HepG2 (cell line): ENCODE data around the gene CRIP1. TPM values are rescaled to one million over a fixed set of nuclear protein-coding genes. Genes with fewer than 3 reads are reported as not detected.
A peak's percentile ranks its signal among the peaks of the same experiment; 100 is the strongest.

ENCODE experiments used
- ATF7-NPFF ChIP-seq: sonication (generic); formaldehyde crosslinking; IDR thresholded peaks from 2 replicates; pipeline ENCODE4 v1.8.1; 2023; ENCODE audit warnings: mild to moderate bottlenecking, low read depth, missing genetic modification reagents, moderate library complexity
- CBX2 ChIP-seq, 2 experiments: fragments of 200-600 bp in 1 of 2; sonication (generic); formaldehyde crosslinking in 1 of 2; IDR thresholded peaks; 2 replicates each; pipeline versions ENCODE4 v1.7.0 to v1.8.1; 2018 to 2022; ENCODE audit warnings: low read depth in 2 of 2, low read length in 1 of 2, mild to moderate bottlenecking in 1 of 2, missing genetic modification reagents in 1 of 2
- CHD4 ChIP-seq: fragments of 200-600 bp; sonication (generic); IDR thresholded peaks from 2 replicates; pipeline ENCODE4 v1.7.0; 2017; ENCODE audit warnings: mild to moderate bottlenecking, low read length, borderline replicate concordance
- FOXM1 ChIP-seq: sonication (generic); formaldehyde crosslinking; IDR thresholded peaks from 2 replicates; pipeline ENCODE4 v1.5.0; 2020; ENCODE audit warnings: missing genetic modification reagents
- IRX3 ChIP-seq: sonication (generic); formaldehyde crosslinking; IDR thresholded peaks from 2 replicates; pipeline ENCODE4 v1.8.1; 2023; ENCODE audit warnings: mild to moderate bottlenecking, low read depth, missing genetic modification reagents, borderline replicate concordance
- KDM5A ChIP-seq: fragments of 200-600 bp; sonication (generic); IDR thresholded peaks from 2 replicates; pipeline ENCODE4 v1.7.0; 2018; ENCODE audit warnings: antibody characterized with exemption, mild to moderate bottlenecking, low read length, borderline replicate concordance
- MLXIP ChIP-seq: sonication (generic); formaldehyde crosslinking; IDR thresholded peaks from 2 replicates; pipeline ENCODE4 v1.9.0; 2021; ENCODE audit warnings: missing genetic modification reagents, borderline replicate concordance
- NR0B2 ChIP-seq: sonication (generic); formaldehyde crosslinking; IDR thresholded peaks from 2 replicates; pipeline ENCODE4 v1.4.0; 2020; ENCODE audit warnings: mild to moderate bottlenecking, missing genetic modification reagents
- PCBP1 ChIP-seq: fragments of 200-400 bp; formaldehyde crosslinking; IDR thresholded peaks from 2 replicates; pipeline ENCODE4 v1.6.1; 2017; ENCODE audit warnings: mild to moderate bottlenecking, low read depth, low read length, borderline replicate concordance
- RXRA ChIP-seq: sonication (generic); formaldehyde crosslinking; IDR thresholded peaks from 2 replicates; pipeline ENCODE4 v1.5.1; 2020; ENCODE audit warnings: missing genetic modification reagents
- SIX1 ChIP-seq: sonication (generic); formaldehyde crosslinking; IDR thresholded peaks from 2 replicates; pipeline ENCODE4 v1.4.0; 2020; ENCODE audit warnings: missing genetic modification reagents, borderline replicate concordance
- SOX6 ChIP-seq, 2 experiments: fragments of 450-650 bp in 1 of 2; sonication (generic) in 1 of 2; formaldehyde crosslinking in 1 of 2; IDR thresholded peaks; 2 replicates each; pipeline versions ENCODE4 v1.4.0 to v1.6.1; 2017 to 2020; ENCODE audit warnings: antibody characterized with exemption in 1 of 2, mild to moderate bottlenecking in 1 of 2, missing genetic modification reagents in 1 of 2
- STAT5B ChIP-seq: sonication (generic); formaldehyde crosslinking; IDR thresholded peaks from 2 replicates; pipeline ENCODE4 v1.4.0; 2020; ENCODE audit warnings: missing genetic modification reagents
- TAF1 ChIP-seq: sonication (generic); formaldehyde crosslinking; IDR thresholded peaks from 2 replicates; pipeline ENCODE4 v1.4.0; 2020; ENCODE audit warnings: missing genetic modification reagents
- TCF12 ChIP-seq, 2 experiments: fragments of 450-650 bp in 1 of 2; sonication (generic) in 1 of 2; formaldehyde crosslinking in 1 of 2; IDR thresholded peaks; 2 replicates each; pipeline versions ENCODE4 v1.6.1 to v1.8.0; 2017 to 2022; ENCODE audit warnings: antibody characterized with exemption in 1 of 2, mild to moderate bottlenecking in 1 of 2, missing genetic modification reagents in 1 of 2, moderate library complexity in 1 of 2
- TOPORS ChIP-seq: sonication (generic); formaldehyde crosslinking; IDR thresholded peaks from 2 replicates; pipeline ENCODE4 v1.8.0; 2023; ENCODE audit warnings: mild to moderate bottlenecking, missing genetic modification reagents
- TSC22D2 ChIP-seq: sonication (generic); formaldehyde crosslinking; IDR thresholded peaks from 2 replicates; pipeline ENCODE4 v1.5.1; 2020; ENCODE audit warnings: missing genetic modification reagents, mild to moderate bottlenecking, borderline replicate concordance
- ZBTB1 ChIP-seq: sonication (generic); formaldehyde crosslinking; IDR thresholded peaks from 2 replicates; pipeline ENCODE4 v1.4.0; 2020; ENCODE audit warnings: missing genetic modification reagents, borderline replicate concordance
- ZFX ChIP-seq: sonication (generic); formaldehyde crosslinking; IDR thresholded peaks from 2 replicates; pipeline ENCODE4 v1.4.0; 2020; ENCODE audit warnings: mild to moderate bottlenecking, low read depth, missing genetic modification reagents, moderate library complexity
- ZNF143 ChIP-seq: sonication (generic); formaldehyde crosslinking; IDR thresholded peaks from 2 replicates; pipeline ENCODE4 v1.4.0; 2020; ENCODE audit warnings: missing genetic modification reagents
- ZNF20 ChIP-seq: sonication (generic); formaldehyde crosslinking; IDR thresholded peaks from 2 replicates; pipeline ENCODE4 v1.4.0; 2020; ENCODE audit warnings: mild to moderate bottlenecking, moderate library complexity, missing genetic modification reagents
- ZNF546 ChIP-seq: sonication (generic); formaldehyde crosslinking; conservative IDR thresholded peaks from 2 replicates; pipeline ENCODE4 v1.8.1; 2023; ENCODE audit warnings: mild to moderate bottlenecking, missing genetic modification reagents
- ZNF549 ChIP-seq: sonication (generic); formaldehyde crosslinking; IDR thresholded peaks from 2 replicates; pipeline ENCODE4 v1.5.0; 2020; ENCODE audit warnings: missing genetic modification reagents
- ZNF605 ChIP-seq: sonication (generic); formaldehyde crosslinking; IDR thresholded peaks from 2 replicates; pipeline ENCODE4 v1.8.0; 2022; ENCODE audit warnings: mild to moderate bottlenecking, missing genetic modification reagents
- ZNF768 ChIP-seq: sonication (generic); formaldehyde crosslinking; IDR thresholded peaks from 2 replicates; pipeline ENCODE4 v1.4.0; 2020; ENCODE audit warnings: missing genetic modification reagents
- ZNF772 ChIP-seq: sonication (generic); formaldehyde crosslinking; IDR thresholded peaks from 2 replicates; pipeline ENCODE4 v1.5.0; 2020; ENCODE audit warnings: mild to moderate bottlenecking, missing genetic modification reagents
- ZSCAN21 ChIP-seq: sonication (generic); formaldehyde crosslinking; IDR thresholded peaks from 2 replicates; pipeline ENCODE4 v1.8.0; 2022; ENCODE audit warnings: mild to moderate bottlenecking, missing genetic modification reagents, moderate library complexity, borderline replicate concordance
- polyA plus RNA-seq, 8 experiments: library from polyadenylated mRNA; depleted of rRNA in 3 of 8; stranded (reverse) in 7 of 8; unstranded in 1 of 8; fragments of >200 nt; fragmentation: Illumina TruSeq in 4 of 8; extraction: Trizol in 4 of 8; gene quantifications; 2 replicates each; pipeline versions ENCODE4 v1.2.1 to v1.2.3, GENCODE V29; 2011 to 2016; ENCODE audit warnings: low read depth in 4 of 8, missing spikeins in 1 of 8, mixed read lengths in 1 of 8; ENCODE audit not compliant: insufficient read depth in 1 of 8
- total RNA-seq, 5 experiments: library from RNA; depleted of rRNA; stranded (reverse); fragments of >200 nt; fragmentation: Illumina TruSeq; extraction: Trizol; gene quantifications; 2 replicates each; pipeline ENCODE4 v1.2.3, GENCODE V29; 2016; ENCODE audit warnings: low read depth in 1 of 5

The CRIP1 gene
- total and polyA plus RNA-seq, 2 of the 13 experiments (the other 11 are each of a cell fraction or from before 2014, with no cell fraction given): 53.9 to 59.5 TPM

- TF ChIP-seq ZNF549 (CRISPR knock-in tag): no peak
- TF ChIP-seq PCBP1: no peak
- TF ChIP-seq ZNF605 (CRISPR knock-in tag): no peak
- TF ChIP-seq NR0B2 (CRISPR knock-in tag): no peak
- no peak; the same call in 1 of the 2 replicates for TF ChIP-seq ZFX
- TF ChIP-seq ZNF546 (CRISPR knock-in tag): 0 out of 2 replicates have a peak, but pooled peaks have one; percentile 16
- TF ChIP-seq TOPORS (CRISPR knock-in tag): no peak; the same call in 1 of the 2 replicates
- TF ChIP-seq ZSCAN21 (CRISPR knock-in tag): no peak
- no peak for TF ChIP-seq CHD4
- no peak for TF ChIP-seq SIX1
- no peak for TF ChIP-seq ZNF772
- TF ChIP-seq SOX6 (IDR thresholded peaks at IDR 0.05): no peak
- no peak for TF ChIP-seq SOX6 (CRISPR knock-in tag; IDR thresholded peaks at IDR 0.05)
- TF ChIP-seq FOXM1: peak; percentile 37; the same call in 1 of the 2 replicates
- TF ChIP-seq RXRA (CRISPR knock-in tag): no peak
- no peak for TF ChIP-seq ZBTB1
- no peak for TF ChIP-seq MLXIP (CRISPR knock-in tag)
- TF ChIP-seq TSC22D2: no peak
- TF ChIP-seq ATF7-NPFF (CRISPR knock-in tag): no peak
- TF ChIP-seq STAT5B (CRISPR knock-in tag): no peak
- TF ChIP-seq TCF12 (IDR thresholded peaks at IDR 0.05): no peak
- 0 out of 2 replicates have a peak, but pooled peaks have one; percentile 42 for TF ChIP-seq TCF12 (CRISPR knock-in tag; IDR thresholded peaks at IDR 0.05)
- no peak for TF ChIP-seq IRX3
- TF ChIP-seq ZNF143 (CRISPR knock-in tag): no peak
- no peak for TF ChIP-seq ZNF768 (CRISPR knock-in tag)
- no peak for TF ChIP-seq ZNF20 (CRISPR knock-in tag)
- TF ChIP-seq CBX2 (IDR thresholded peaks at IDR 0.05; ENCODE audit: low read depth, low read length): no peak
- TF ChIP-seq CBX2 (CRISPR knock-in tag; IDR thresholded peaks at IDR 0.05; ENCODE audit: low read depth): no peak
- 0 out of 2 replicates have a peak, but pooled peaks have one; percentile 27 for TF ChIP-seq TAF1 (CRISPR knock-in tag)
- peak; percentile 60 for TF ChIP-seq KDM5A
Measured at GRCh38 chr14:105491366-105491973, 4.8 kb downstream of the CRIP1 start (continued).
